ENCODE measurements around the gene VSTM1.
"Not testable (repeated sequence)": the region's sequence is repeated elsewhere in the genome, so short reads cannot be mapped to it uniquely, and the experiment has no call there.

Gene VSTM1

GRCh38 chr19:54073829-54074228 lies 10.1 kb upstream of the VSTM1 start:
- DNase-seq: no peak

GRCh38 chr19:54069470-54069869 lies 5.8 kb upstream of the VSTM1 start:
- no peak for DNase-seq

GRCh38 chr19:54062643-54063042 lies 1.1 kb downstream of the VSTM1 start:
- no peak for DNase-seq

- DNase-seq: no peak
Observed at GRCh38 chr19:54047616-54048015, 16.1 kb downstream of the VSTM1 start.

GRCh38 chr19:54045771-54046170 lies 17.9 kb downstream of the VSTM1 start:
- no peak for DNase-seq

- no peak for DNase-seq
Observed at GRCh38 chr19:54042989-54043388, 20.7 kb downstream of the VSTM1 start.

GRCh38 chr19:54041969-54042606 lies 21.6 kb downstream of the VSTM1 start:
- DNase-seq: no peak

- DNase-seq: no peak
Observed at GRCh38 chr19:54040003-54040402, 23.7 kb downstream of the VSTM1 start.

- DNase-seq: not testable (repeated sequence)
Observed at GRCh38 chr19:54036542-54036941, 27.2 kb downstream of the VSTM1 start.

- DNase-seq: no peak
Observed at GRCh38 chr19:54035215-54036178, 28.2 kb downstream of the VSTM1 start.

- DNase-seq: no peak
Observed at GRCh38 chr19:54030895-54031586, 32.7 kb downstream of the VSTM1 start.

GRCh38 chr19:54029930-54030490 lies 33.7 kb downstream of the VSTM1 start:
- no peak for DNase-seq

GRCh38 chr19:54029301-54029700 lies 34.4 kb downstream of the VSTM1 start:
- DNase-seq: no peak

GRCh38 chr19:54026656-54027055 lies 37.0 kb downstream of the VSTM1 start:
- DNase-seq: no peak

- DNase-seq: no peak
Observed at GRCh38 chr19:54024660-54025059, 39.0 kb downstream of the VSTM1 start.

GRCh38 chr19:54023191-54023590 lies 40.5 kb downstream of the VSTM1 start:
- no peak for DNase-seq

GRCh38 chr19:54021932-54022331 lies 41.8 kb downstream of the VSTM1 start:
- DNase-seq: no peak

- DNase-seq: no peak
Observed at GRCh38 chr19:54021363-54021762, 42.3 kb downstream of the VSTM1 start.

GRCh38 chr19:54017261-54017660 lies 46.4 kb downstream of the VSTM1 start:
- no peak for DNase-seq

- no peak for DNase-seq
Observed at GRCh38 chr19:54014920-54015560, 48.7 kb downstream of the VSTM1 start.

GRCh38 chr19:54013866-54014265 lies 49.8 kb downstream of the VSTM1 start:
- no peak for DNase-seq

- no peak for DNase-seq
Observed at GRCh38 chr19:54011507-54012211, 52.0 kb downstream of the VSTM1 start.

All from activated gamma-delta T cell (primary cell).